K562 (cell line): Measurements from ENCODE around the gene SLC10A3. TPM values are rescaled to one million over a fixed set of nuclear protein-coding genes. Genes with fewer than 3 reads are reported as not detected.

Experiments
- BHLHE40 ChIP-seq: IDR thresholded peaks from 2 replicates; pipeline ENCODE4 v1.6.1; 2011; ENCODE audit warnings: low read length, improper control_type of control experiment
- CBX2 ChIP-seq: fragments of 200-600 bp; sonication (generic); IDR thresholded peaks from one replicate; pipeline ENCODE4 v1.6.1; 2012; ENCODE audit warnings: mild to moderate bottlenecking, low read length, inconsistent platforms; ENCODE audit not compliant: insufficient read depth, poor library complexity, severe bottlenecking
- CEBPG ChIP-seq, 3 experiments: fragments of 200-800 bp in 1 of 3; sonication (Bioruptor generic) in 1 of 3; sonication (generic) in 1 of 3; formaldehyde crosslinking in 1 of 3; IDR thresholded peaks in 2 of 3; conservative IDR thresholded peaks in 1 of 3; 2 replicates each; pipeline versions ENCODE4 v1.6.1 to v1.8.0; 2016 to 2022; ENCODE audit warnings: missing compliant biosample characterization in 2 of 3, missing genetic modification characterization in 2 of 3, mild to moderate bottlenecking in 1 of 3, missing genetic modification reagents in 1 of 3
- EHMT2 ChIP-seq: fragments of 450-650 bp; IDR thresholded peaks from 2 replicates; pipeline ENCODE4 v1.6.1; 2018; ENCODE audit warnings: antibody characterized with exemption
- EWSR1 ChIP-seq: fragments of 450-650 bp; IDR thresholded peaks from 2 replicates; pipeline ENCODE4 v1.6.1; 2018; ENCODE audit warnings: borderline replicate concordance, mild to moderate bottlenecking, low read depth, moderate library complexity; ENCODE audit not compliant: partially characterized antibody
- FOXA3 ChIP-seq, 2 experiments: fragments of 450-650 bp in 1 of 2; sonication (generic) in 1 of 2; formaldehyde crosslinking; IDR thresholded peaks in 1 of 2; conservative IDR thresholded peaks in 1 of 2; 2 replicates each; pipeline versions ENCODE4 v1.4.0 to v1.8.0; 2020 to 2022; ENCODE audit warnings: mild to moderate bottlenecking in 2 of 2, missing genetic modification reagents in 1 of 2
- GABPA ChIP-seq: fragments of 200-800 bp; sonication (Bioruptor generic); conservative IDR thresholded peaks from 2 replicates; pipeline ENCODE4 v1.6.1; 2016; ENCODE audit warnings: low read depth, missing genetic modification characterization, missing compliant biosample characterization
- NFATC3 ChIP-seq: fragments of 450-650 bp; IDR thresholded peaks from 2 replicates; pipeline ENCODE4 v1.6.1; 2017; ENCODE audit warnings: mild to moderate bottlenecking
- NRF1 ChIP-seq, 2 experiments: fragments of 450-650 bp; IDR thresholded peaks in 1 of 2; conservative IDR thresholded peaks in 1 of 2; 2 replicates each; pipeline ENCODE4 v1.6.1; 2014; ENCODE audit warnings: mild to moderate bottlenecking in 2 of 2
- PRPF4 ChIP-seq: fragments of 200-400 bp; formaldehyde crosslinking; IDR thresholded peaks from one replicate; pipeline ENCODE4 v1.6.1; 2017; ENCODE audit warnings: low read length, low read depth, mild to moderate bottlenecking; ENCODE audit not compliant: insufficient read depth, poor library complexity, severe bottlenecking
- RBFOX2 ChIP-seq: fragments of 200-400 bp; formaldehyde crosslinking; IDR thresholded peaks from 2 replicates; pipeline ENCODE4 v1.6.1; 2017; ENCODE audit warnings: low read depth, mild to moderate bottlenecking, low read length, moderate library complexity
- U2AF1 ChIP-seq: fragments of 200-400 bp; formaldehyde crosslinking; optimal IDR thresholded peaks from 2 replicates; pipeline ENCODE3; 2017; ENCODE audit warnings: mild to moderate bottlenecking, low read depth, low read length, moderate library complexity
- YY1 ChIP-seq, 3 experiments: IDR thresholded peaks; 2 replicates each; pipeline ENCODE4 v1.6.1; 2011; ENCODE audit warnings: low read length in 2 of 3, mild to moderate bottlenecking in 2 of 3, moderate library complexity in 2 of 3, borderline replicate concordance in 1 of 3, control low read depth in 1 of 3, low read depth in 1 of 3; ENCODE audit not compliant: insufficient read depth in 3 of 3, insufficient replicate concordance in 2 of 3, control insufficient read depth in 1 of 3, insufficient read length in 1 of 3; ENCODE audit errors: extremely low read depth in 1 of 3
- ZKSCAN1 ChIP-seq: fragments of 150-350 bp; IDR thresholded peaks from 2 replicates; pipeline ENCODE4 v1.6.1; 2016; ENCODE audit warnings: low read depth, low read length
- ZNF239 ChIP-seq: fragments of 250-450 bp; sonication (Bioruptor Pico); IDR thresholded peaks from 2 replicates; pipeline ENCODE4 v1.4.0; 2020; ENCODE audit warnings: mild to moderate bottlenecking
- ZNF3 ChIP-seq: fragments of 250-450 bp; sonication (Bioruptor Pico); IDR thresholded peaks from 2 replicates; pipeline ENCODE4 v1.5.0; 2021; ENCODE audit warnings: mild to moderate bottlenecking, moderate library complexity
- polyA plus RNA-seq, 8 experiments: library from polyadenylated mRNA; depleted of rRNA in 4 of 8; stranded (reverse) in 5 of 8; unstranded in 3 of 8; fragments of >200 nt; fragmentation: Nextera tagmentation in 2 of 8; fragmentation: Illumina TruSeq in 1 of 8; extraction: Ambion mirVana in 2 of 8; extraction: Trizol in 1 of 8; gene quantifications; 2 replicates each; pipeline versions ENCODE4 v1.2.1 to v1.2.3, GENCODE V29; 2011 to 2014; ENCODE audit warnings: inconsistent platforms in 1 of 8, missing spikeins in 1 of 8
- total RNA-seq, 7 experiments: library from RNA; depleted of rRNA in 6 of 7; stranded (reverse); fragments of >200 nt in 6 of 7; fragmentation: Illumina TruSeq in 2 of 7; extraction: Trizol in 2 of 7; gene quantifications; 2 replicates each; pipeline versions ENCODE4 v1.2.1 to v1.2.3, GENCODE V29; 2011 to 2021; ENCODE audit warnings: low replicate concordance in 1 of 7
- TF ChIP-seq, protein P1 (sequence below), 3 experiments: IDR thresholded peaks in 2 of 3; conservative IDR thresholded peaks in 1 of 3; 2 replicates each; pipeline ENCODE4 v1.5.1; 2011 to 2012; ENCODE audit warnings: low read length in 3 of 3, mild to moderate bottlenecking in 3 of 3, control low read depth in 2 of 3, improper control_type of control experiment in 1 of 3, inconsistent platforms in 1 of 3, low read depth in 1 of 3, mixed read lengths in 1 of 3, moderate library complexity in 1 of 3; ENCODE audit not compliant: insufficient read depth in 2 of 3
- TF ChIP-seq, protein P2 (sequence below): fragments of 450-650 bp; formaldehyde crosslinking; IDR thresholded peaks from 2 replicates; pipeline ENCODE4 v1.4.0; 2020; ENCODE audit warnings: mild to moderate bottlenecking, moderate library complexity
- TF ChIP-seq, protein P3 (sequence below), 2 experiments: IDR thresholded peaks; 2 replicates each; pipeline ENCODE4 v1.6.1; 2011; ENCODE audit warnings: borderline replicate concordance in 1 of 2, control low read depth in 1 of 2, low read depth in 1 of 2, low read length in 1 of 2, mild to moderate bottlenecking in 1 of 2, mixed read lengths in 1 of 2, moderate library complexity in 1 of 2; ENCODE audit not compliant: insufficient read depth in 1 of 2, insufficient read length in 1 of 2, poor library complexity in 1 of 2, severe bottlenecking in 1 of 2; ENCODE audit errors: extremely low read depth in 1 of 2

SLC10A3 gene
- total and polyA plus RNA-seq, 9 of the 15 experiments (the other 6 are each of a cell fraction or from before 2014, with no cell fraction given): 5.2 to 30.6 (median 16.7) TPM

DNA sequence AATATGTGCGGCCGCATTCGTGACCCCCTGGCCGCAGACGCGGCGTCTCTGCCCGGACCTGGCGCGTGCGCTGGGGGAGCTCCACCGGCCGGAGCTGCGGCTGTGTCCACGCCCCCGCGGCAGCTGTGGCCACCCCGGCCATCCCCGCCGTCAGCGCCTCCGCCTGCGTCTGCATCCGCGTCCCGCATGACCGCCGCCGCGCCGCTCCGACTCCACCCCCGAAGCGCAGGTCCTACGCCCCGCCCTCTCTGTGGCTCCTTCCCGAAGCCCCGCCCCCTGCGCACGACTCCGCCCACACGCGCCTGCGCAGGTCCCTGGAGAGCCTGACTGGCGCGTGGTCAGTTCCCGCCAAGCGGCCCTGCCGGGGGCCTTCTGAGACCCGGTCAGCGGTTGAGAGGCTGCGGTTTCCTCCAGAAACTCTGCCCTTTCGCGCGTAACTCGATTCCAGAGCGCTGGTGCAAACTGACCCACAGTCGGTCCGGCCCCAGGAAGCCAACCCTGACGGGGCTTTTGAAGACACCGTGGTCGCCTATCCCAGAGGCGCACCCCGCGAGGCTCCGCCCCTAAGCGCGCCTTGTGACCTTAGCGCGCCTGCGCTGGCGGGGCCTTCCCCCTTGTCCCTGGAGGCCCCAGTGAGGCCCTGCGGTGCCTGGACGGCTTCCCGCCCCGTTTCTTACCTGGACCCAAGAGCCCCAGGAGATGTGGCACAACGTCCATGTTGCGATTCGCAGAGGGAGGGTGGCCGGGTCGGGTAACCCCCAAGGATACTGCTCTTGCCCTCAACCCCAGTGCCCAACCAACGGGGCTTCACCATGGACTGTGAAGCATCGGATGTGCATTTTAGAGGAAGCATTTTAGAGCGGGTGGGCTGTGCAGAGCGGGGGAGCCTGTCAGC lies 11.5 kb downstream of the SLC10A3 start, which contains the start of gene LAGE3 (continued):
- TF ChIP-seq, protein P1, sequence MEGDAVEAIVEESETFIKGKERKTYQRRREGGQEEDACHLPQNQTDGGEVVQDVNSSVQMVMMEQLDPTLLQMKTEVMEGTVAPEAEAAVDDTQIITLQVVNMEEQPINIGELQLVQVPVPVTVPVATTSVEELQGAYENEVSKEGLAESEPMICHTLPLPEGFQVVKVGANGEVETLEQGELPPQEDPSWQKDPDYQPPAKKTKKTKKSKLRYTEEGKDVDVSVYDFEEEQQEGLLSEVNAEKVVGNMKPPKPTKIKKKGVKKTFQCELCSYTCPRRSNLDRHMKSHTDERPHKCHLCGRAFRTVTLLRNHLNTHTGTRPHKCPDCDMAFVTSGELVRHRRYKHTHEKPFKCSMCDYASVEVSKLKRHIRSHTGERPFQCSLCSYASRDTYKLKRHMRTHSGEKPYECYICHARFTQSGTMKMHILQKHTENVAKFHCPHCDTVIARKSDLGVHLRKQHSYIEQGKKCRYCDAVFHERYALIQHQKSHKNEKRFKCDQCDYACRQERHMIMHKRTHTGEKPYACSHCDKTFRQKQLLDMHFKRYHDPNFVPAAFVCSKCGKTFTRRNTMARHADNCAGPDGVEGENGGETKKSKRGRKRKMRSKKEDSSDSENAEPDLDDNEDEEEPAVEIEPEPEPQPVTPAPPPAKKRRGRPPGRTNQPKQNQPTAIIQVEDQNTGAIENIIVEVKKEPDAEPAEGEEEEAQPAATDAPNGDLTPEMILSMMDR (IDR thresholded peaks at IDR 0.05 in 2 of 3, conservative IDR thresholded peaks at IDR 0.05 in 1 of 3; ENCODE audit: insufficient read depth in 2 of 3, low read depth in 1 of 3, low read length in 3 of 3): no peak; a peak in 1 of 6 replicates
- no peak for TF ChIP-seq U2AF1
- TF ChIP-seq CEBPG (CRISPR knock-in tag; IDR thresholded peaks at IDR 0.05): no peak
- TF ChIP-seq CEBPG (tag; conservative IDR thresholded peaks at IDR 0.05 in 1 of 2, IDR thresholded peaks at IDR 0.05 in 1 of 2): no peak
- no peak for TF ChIP-seq EHMT2
- no peak for TF ChIP-seq CBX2
- TF ChIP-seq, protein P2, sequence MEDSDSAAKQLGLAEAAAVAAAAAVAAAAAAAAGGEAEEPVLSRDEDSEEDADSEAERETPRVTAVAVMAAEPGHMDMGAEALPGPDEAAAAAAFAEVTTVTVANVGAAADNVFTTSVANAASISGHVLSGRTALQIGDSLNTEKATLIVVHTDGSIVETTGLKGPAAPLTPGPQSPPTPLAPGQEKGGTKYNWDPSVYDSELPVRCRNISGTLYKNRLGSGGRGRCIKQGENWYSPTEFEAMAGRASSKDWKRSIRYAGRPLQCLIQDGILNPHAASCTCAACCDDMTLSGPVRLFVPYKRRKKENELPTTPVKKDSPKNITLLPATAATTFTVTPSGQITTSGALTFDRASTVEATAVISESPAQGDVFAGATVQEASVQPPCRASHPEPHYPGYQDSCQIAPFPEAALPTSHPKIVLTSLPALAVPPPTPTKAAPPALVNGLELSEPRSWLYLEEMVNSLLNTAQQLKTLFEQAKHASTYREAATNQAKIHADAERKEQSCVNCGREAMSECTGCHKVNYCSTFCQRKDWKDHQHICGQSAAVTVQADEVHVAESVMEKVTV (CRISPR knock-in tag): no peak
- TF ChIP-seq NFATC3: no peak
- no peak for TF ChIP-seq EWSR1
- TF ChIP-seq ZNF239 (CRISPR knock-in tag): no peak
- TF ChIP-seq BHLHE40: peak; percentile 54; the same call in 1 of the 2 replicates
- TF ChIP-seq ZKSCAN1: no peak
- TF ChIP-seq PRPF4: no peak
- no peak for TF ChIP-seq FOXA3 (CRISPR knock-in tag; conservative IDR thresholded peaks at IDR 0.05 in 1 of 2, IDR thresholded peaks at IDR 0.05 in 1 of 2)
- no peak for TF ChIP-seq ZNF3 (CRISPR knock-in tag)
- TF ChIP-seq GABPA: no peak
- TF ChIP-seq, protein P3, sequence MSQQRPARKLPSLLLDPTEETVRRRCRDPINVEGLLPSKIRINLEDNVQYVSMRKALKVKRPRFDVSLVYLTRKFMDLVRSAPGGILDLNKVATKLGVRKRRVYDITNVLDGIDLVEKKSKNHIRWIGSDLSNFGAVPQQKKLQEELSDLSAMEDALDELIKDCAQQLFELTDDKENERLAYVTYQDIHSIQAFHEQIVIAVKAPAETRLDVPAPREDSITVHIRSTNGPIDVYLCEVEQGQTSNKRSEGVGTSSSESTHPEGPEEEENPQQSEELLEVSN (IDR thresholded peaks at IDR 0.05; ENCODE audit: borderline replicate concordance in 1 of 2, extremely low read depth in 1 of 2, insufficient read depth in 1 of 2, insufficient read length in 1 of 2, low read depth in 1 of 2, low read length in 1 of 2, poor library complexity in 1 of 2, severe bottlenecking in 1 of 2): peak; percentile 99 to 100
- peak; percentile 90 for TF ChIP-seq RBFOX2
- TF ChIP-seq NRF1 (conservative IDR thresholded peaks at IDR 0.05 in 1 of 2, IDR thresholded peaks at IDR 0.05 in 1 of 2): peak; percentile 98
- peak in 1 of 3 experiments; percentile 71 for TF ChIP-seq YY1 (IDR thresholded peaks at IDR 0.05; ENCODE audit: borderline replicate concordance in 1 of 3, control insufficient read depth in 1 of 3, extremely low read depth in 1 of 3, insufficient read depth in 3 of 3, insufficient read length in 1 of 3, insufficient replicate concordance in 2 of 3, low read depth in 1 of 3, low read length in 2 of 3)
